ENCODE results near the gene GAD1. TPM values are rescaled to one million over a fixed set of nuclear protein-coding genes. Genes with fewer than 3 reads are reported as not detected.

Gene GAD1
- total and polyA plus RNA-seq, 2 donors from 2014 or later, result 1.1 to 4.1 TPM

DNA sequence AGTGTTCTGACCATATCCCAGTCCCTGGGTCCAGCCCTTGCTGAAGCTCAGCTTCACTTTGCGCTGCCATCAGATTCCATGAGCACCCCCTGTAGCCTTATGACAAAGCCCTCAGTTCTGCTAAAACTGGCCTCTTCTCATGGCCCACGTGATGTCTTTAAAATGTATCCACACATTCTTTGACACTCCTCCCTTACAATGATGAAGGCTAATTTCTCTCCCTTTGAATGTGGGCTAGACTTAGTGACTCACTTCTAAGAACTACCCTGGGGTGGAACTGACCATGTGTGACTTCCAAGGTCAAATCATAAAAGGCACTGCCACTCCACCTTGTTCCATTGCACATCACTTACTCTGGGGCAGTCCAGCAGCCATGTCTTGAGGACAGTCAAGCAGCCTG lies 67.0 kb downstream of the GAD1 start:
- FAIRE-seq (no peak), DNase-seq (no peak)
- H3K4me3 ChIP-seq (ENCODE audit: low read length in 3 of 3), result no peak overlapping the region
- no peaks in the 10 kb centered on the region for H3K27me3 ChIP-seq (ENCODE audit: control insufficient read depth, insufficient read depth, low read length)
- no peaks in the 10 kb centered on the region for H3K9me3 ChIP-seq (ENCODE audit: control insufficient read depth in 2 of 3, insufficient read depth in 1 of 3, low read length in 3 of 3)
- no peak overlapping the region for H3K9ac ChIP-seq (ENCODE audit: low read length in 3 of 3)
- H3K27ac ChIP-seq (ENCODE audit: low read depth in 2 of 2, low read length in 2 of 2), result no peak overlapping the region
- H3K36me3 ChIP-seq (ENCODE audit: control insufficient read depth in 2 of 3, insufficient read depth in 3 of 3, low read length in 3 of 3), result no peaks in the 10 kb centered on the region
- TF ChIP-seq, protein P1, sequence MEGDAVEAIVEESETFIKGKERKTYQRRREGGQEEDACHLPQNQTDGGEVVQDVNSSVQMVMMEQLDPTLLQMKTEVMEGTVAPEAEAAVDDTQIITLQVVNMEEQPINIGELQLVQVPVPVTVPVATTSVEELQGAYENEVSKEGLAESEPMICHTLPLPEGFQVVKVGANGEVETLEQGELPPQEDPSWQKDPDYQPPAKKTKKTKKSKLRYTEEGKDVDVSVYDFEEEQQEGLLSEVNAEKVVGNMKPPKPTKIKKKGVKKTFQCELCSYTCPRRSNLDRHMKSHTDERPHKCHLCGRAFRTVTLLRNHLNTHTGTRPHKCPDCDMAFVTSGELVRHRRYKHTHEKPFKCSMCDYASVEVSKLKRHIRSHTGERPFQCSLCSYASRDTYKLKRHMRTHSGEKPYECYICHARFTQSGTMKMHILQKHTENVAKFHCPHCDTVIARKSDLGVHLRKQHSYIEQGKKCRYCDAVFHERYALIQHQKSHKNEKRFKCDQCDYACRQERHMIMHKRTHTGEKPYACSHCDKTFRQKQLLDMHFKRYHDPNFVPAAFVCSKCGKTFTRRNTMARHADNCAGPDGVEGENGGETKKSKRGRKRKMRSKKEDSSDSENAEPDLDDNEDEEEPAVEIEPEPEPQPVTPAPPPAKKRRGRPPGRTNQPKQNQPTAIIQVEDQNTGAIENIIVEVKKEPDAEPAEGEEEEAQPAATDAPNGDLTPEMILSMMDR (IDR thresholded peaks at IDR 0.05; ENCODE audit: borderline replicate concordance, extremely low read depth, insufficient read depth), result no peak
- H3K4me1 ChIP-seq (ENCODE audit: control insufficient read depth in 2 of 3, insufficient read depth in 2 of 3, low read depth in 1 of 3, low read length in 3 of 3), result no peaks in the 10 kb centered on the region
- intact Hi-C loops (cut with DNase I), result no loop called here

DNA sequence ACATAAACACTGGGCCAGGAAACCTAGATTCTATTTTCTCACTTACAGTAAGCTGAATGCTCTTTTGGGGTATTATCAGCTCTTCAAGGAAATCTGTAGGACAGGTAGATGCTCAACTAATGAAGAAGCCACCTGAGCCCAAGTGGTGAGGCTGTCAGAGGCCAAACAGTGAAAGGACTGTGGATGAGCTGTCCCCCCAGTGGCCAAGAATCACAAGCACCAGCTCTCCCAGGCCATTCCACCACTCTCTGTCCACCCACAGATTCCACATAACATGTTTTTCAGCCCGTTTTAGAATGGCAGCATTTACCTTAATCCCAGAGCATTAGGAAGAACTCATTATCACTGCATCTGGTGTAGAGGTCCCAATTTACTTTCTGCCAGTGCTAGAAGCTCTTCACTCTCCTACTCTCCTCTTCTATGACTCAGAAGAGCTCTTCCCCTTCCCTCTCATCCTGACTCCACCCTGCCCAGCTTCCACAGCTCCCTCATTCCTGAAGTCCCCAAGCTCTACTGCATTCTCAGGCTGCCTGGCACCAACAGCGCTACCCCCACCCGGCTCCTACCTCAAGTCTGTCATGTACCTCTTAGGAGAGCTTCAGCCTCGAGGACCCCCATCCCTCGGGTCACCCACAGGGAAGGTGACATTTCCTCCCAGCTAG lies 68.6 kb downstream of the GAD1 start:
- Histone ChIP-seq H3K9ac (ENCODE audit: low read length in 3 of 3) (no peak overlapping the region), H3K27ac (ENCODE audit: low read depth in 2 of 2, low read length in 2 of 2) (no peak overlapping the region), H3K36me3 (ENCODE audit: control insufficient read depth in 2 of 3, insufficient read depth in 3 of 3, low read length in 3 of 3) (no peaks in the 10 kb centered on the region), H3K4me3 (ENCODE audit: low read length in 3 of 3) (no peak overlapping the region), H3K9me3 (ENCODE audit: control insufficient read depth in 2 of 3, insufficient read depth in 1 of 3, low read length in 3 of 3) (no peaks in the 10 kb centered on the region), H3K4me1 (ENCODE audit: control insufficient read depth in 2 of 3, insufficient read depth in 2 of 3, low read depth in 1 of 3, low read length in 3 of 3) (no peaks in the 10 kb centered on the region), H3K27me3 (ENCODE audit: control insufficient read depth, insufficient read depth, low read length) (no peaks in the 10 kb centered on the region)
- intact Hi-C loops (cut with DNase I), result no loop called here
- DNase-seq (no peak), FAIRE-seq (no peak)
- TF ChIP-seq, protein P1 (IDR thresholded peaks at IDR 0.05; ENCODE audit: borderline replicate concordance, extremely low read depth, insufficient read depth), result no peak

DNA sequence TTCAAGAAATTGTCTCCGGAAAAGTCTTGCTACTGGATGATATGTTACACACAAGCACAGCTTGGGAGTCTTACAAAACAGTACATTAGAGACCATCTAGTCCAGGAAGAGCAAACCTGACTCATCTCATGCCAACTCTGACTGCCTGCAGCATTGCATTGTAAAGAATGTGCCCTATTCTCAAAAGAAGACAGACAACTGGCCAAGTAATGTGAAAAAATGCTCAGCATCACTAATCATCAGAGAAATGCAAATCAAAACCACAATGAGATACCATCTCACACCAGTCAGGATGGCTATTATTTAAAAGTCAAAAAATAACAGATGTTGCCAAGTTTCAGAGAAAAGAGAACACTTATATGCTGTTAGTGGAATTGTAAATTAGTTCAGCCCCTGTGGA lies 69.7 kb downstream of the GAD1 start:
- H3K4me1 ChIP-seq (ENCODE audit: control insufficient read depth in 2 of 3, insufficient read depth in 2 of 3, low read depth in 1 of 3, low read length in 3 of 3), result no peaks in the 10 kb centered on the region
- H3K9me3 ChIP-seq (ENCODE audit: control insufficient read depth in 2 of 3, insufficient read depth in 1 of 3, low read length in 3 of 3), result no peaks in the 10 kb centered on the region
- H3K9ac ChIP-seq (ENCODE audit: low read length in 3 of 3), result no peak overlapping the region
- no peaks in the 10 kb centered on the region for H3K27me3 ChIP-seq (ENCODE audit: control insufficient read depth, insufficient read depth, low read length)
- H3K4me3 ChIP-seq (ENCODE audit: low read length in 3 of 3), result no peak overlapping the region
- no peak overlapping the region for H3K27ac ChIP-seq (ENCODE audit: low read depth in 2 of 2, low read length in 2 of 2)
- intact Hi-C loops (cut with DNase I), result no loop called here
- H3K36me3 ChIP-seq (ENCODE audit: control insufficient read depth in 2 of 3, insufficient read depth in 3 of 3, low read length in 3 of 3), result no peaks in the 10 kb centered on the region
- DNase-seq (no peak), FAIRE-seq (no peak)
- TF ChIP-seq, protein P1 (IDR thresholded peaks at IDR 0.05; ENCODE audit: borderline replicate concordance, extremely low read depth, insufficient read depth), result no peak

DNA sequence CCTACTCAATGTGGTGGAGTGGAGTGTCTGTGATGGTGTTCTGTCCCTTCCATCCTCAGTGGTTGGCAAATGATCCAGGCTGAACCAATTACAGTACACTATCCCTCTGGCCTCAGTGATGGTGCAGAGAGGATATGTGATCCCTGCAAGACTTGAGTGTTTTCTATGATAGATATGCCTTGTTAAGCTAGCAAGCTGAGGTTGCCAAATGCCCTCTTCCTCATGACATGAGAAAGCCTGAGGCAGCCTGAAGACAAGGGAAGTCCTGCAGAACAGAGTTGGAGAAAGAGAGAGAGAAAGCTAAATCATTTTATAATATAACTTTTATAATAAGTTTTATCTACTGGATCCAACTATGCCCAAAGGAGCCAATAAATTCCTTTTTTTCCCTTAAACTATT lies 70.8 kb downstream of the GAD1 start:
- FAIRE-seq, result no peak
- no peak overlapping the region for H3K9ac ChIP-seq (ENCODE audit: low read length in 3 of 3)
- H3K9me3 ChIP-seq (ENCODE audit: control insufficient read depth in 2 of 3, insufficient read depth in 1 of 3, low read length in 3 of 3), result no peaks in the 10 kb centered on the region
- H3K36me3 ChIP-seq (ENCODE audit: control insufficient read depth in 2 of 3, insufficient read depth in 3 of 3, low read length in 3 of 3), result no peaks in the 10 kb centered on the region
- H3K27me3 ChIP-seq (ENCODE audit: control insufficient read depth, insufficient read depth, low read length), result no peaks in the 10 kb centered on the region
- H3K27ac ChIP-seq (ENCODE audit: low read depth in 2 of 2, low read length in 2 of 2), result no peak overlapping the region
- H3K4me3 ChIP-seq (ENCODE audit: low read length in 3 of 3), result no peak overlapping the region
- intact Hi-C loops (cut with DNase I), result no loop called here
- H3K4me1 ChIP-seq (ENCODE audit: control insufficient read depth in 2 of 3, insufficient read depth in 2 of 3, low read depth in 1 of 3, low read length in 3 of 3), result no peaks in the 10 kb centered on the region
- no peak for DNase-seq
- TF ChIP-seq, protein P1 (IDR thresholded peaks at IDR 0.05; ENCODE audit: borderline replicate concordance, extremely low read depth, insufficient read depth), result no peak
